A549 (cell line): ENCODE data around the gene TERB1. TPM values are rescaled to one million over a fixed set of nuclear protein-coding genes. Genes with fewer than 3 reads are reported as not detected.

Experiments used
- ATAC-seq, 2 experiments: fragments of 200-7000 bp in 1 of 2; fragments of >200 bp in 1 of 2; cut with Nextera tagmentation in 1 of 2; cut with Tn5 transposase in 1 of 2; 3 replicates each; pipeline versions ENCODE4 v1.8.0 to v1.9.1; 2018 to 2020; ENCODE audit warnings: mild to moderate bottlenecking in 1 of 2, moderate library complexity in 1 of 2
- CTCF ChIA-PET: fragments of 300-600 bp; sonication (Branson Sonifier 250); formaldehyde crosslinking; extraction: SDS; loops from one replicate; lab custom pipeline; 2021; ENCODE audit warnings: antibody characterized with exemption, inconsistent platforms; lab: Yijun Ruan, JAX
- POLR2A ChIA-PET: fragments of 350-600 bp; formaldehyde crosslinking; extraction: SDS; loops from one replicate; lab custom pipeline; 2021; ENCODE audit warnings: antibody characterized with exemption, inconsistent platforms; lab: Yijun Ruan, JAX
- DNase-seq, 2 experiments: peaks; one replicate each; pipeline versions ENCODE4 v3.0.0 to v3.0.0-alpha.2; 2011 to 2016; ENCODE audit warnings: low read depth in 1 of 2, low spot score in 1 of 2
- FAIRE-seq: peaks from 2 replicates; lab custom pipeline; 2011; peaks lifted over from hg19 to GRCh38; lab: Jason Lieb, UNC
- H3K27ac ChIP-seq, 2 experiments: fragments of >200 bp; sonication (Bioruptor Twin); formaldehyde crosslinking; 3 replicates each; pipeline ENCODE4 v1.5.1; 2016 to 2017
- H3K4me1 ChIP-seq: fragments of >200 bp; sonication (Bioruptor Twin); formaldehyde crosslinking; 3 replicates; pipeline ENCODE4 v1.6.1; 2016
- H3K4me2 ChIP-seq: fragments of >200 bp; sonication (Bioruptor Twin); formaldehyde crosslinking; 3 replicates; pipeline ENCODE4 v1.6.1; 2016
- H3K4me3 ChIP-seq: fragments of >200 bp; sonication (Bioruptor Twin); formaldehyde crosslinking; 3 replicates; pipeline ENCODE4 v1.5.1; 2016
- H3K9me3 ChIP-seq: fragments of >200 bp; sonication (Bioruptor Twin); formaldehyde crosslinking; 3 replicates; pipeline ENCODE4 v1.6.1; 2016
- CHD4 ChIP-seq: fragments of 200-600 bp; sonication (generic); IDR thresholded peaks from 2 replicates; pipeline ENCODE4 v1.6.1; 2016; ENCODE audit warnings: antibody characterized with exemption, mild to moderate bottlenecking, borderline replicate concordance
- ESRRA ChIP-seq: fragments of 150-350 bp; IDR thresholded peaks from 2 replicates; pipeline ENCODE4 v1.6.1; 2014; ENCODE audit warnings: mild to moderate bottlenecking, low read length, borderline replicate concordance
- FOSB ChIP-seq: fragments of 250-450 bp; sonication (Bioruptor Pico); IDR thresholded peaks from 2 replicates; pipeline ENCODE4 v1.5.0; 2020; ENCODE audit warnings: mild to moderate bottlenecking, moderate library complexity
- FOSL2 ChIP-seq, 2 experiments: fragments of 450-650 bp in 1 of 2; fragments of >200 bp in 1 of 2; sonication (Bioruptor Twin) in 1 of 2; formaldehyde crosslinking; IDR thresholded peaks; 2 replicates each; pipeline versions ENCODE4 v1.5.0 to v1.6.1; 2016 to 2020; ENCODE audit warnings: mild to moderate bottlenecking in 1 of 2, moderate library complexity in 1 of 2
- HDAC2 ChIP-seq: fragments of 200-600 bp; sonication (generic); IDR thresholded peaks from 2 replicates; pipeline ENCODE4 v1.6.1; 2016
- HEYL ChIP-seq: fragments of 250-450 bp; sonication (Bioruptor Pico); IDR thresholded peaks from 2 replicates; pipeline ENCODE4 v1.8.0; 2021; ENCODE audit warnings: mild to moderate bottlenecking, moderate library complexity
- HOXB5 ChIP-seq: fragments of 250-450 bp; sonication (Bioruptor Pico); IDR thresholded peaks from 2 replicates; pipeline ENCODE4 v1.5.0; 2020; ENCODE audit warnings: mild to moderate bottlenecking, moderate library complexity
- JUN ChIP-seq, 2 experiments: fragments of >200 bp; sonication (Bioruptor Twin); formaldehyde crosslinking; IDR thresholded peaks; 2 replicates in 1 of 2; 3 replicates in 1 of 2; pipeline ENCODE4 v1.6.1; 2016 to 2017
- JUNB ChIP-seq: fragments of >200 bp; sonication (Bioruptor Twin); formaldehyde crosslinking; IDR thresholded peaks from 2 replicates; pipeline ENCODE4 v1.6.1; 2016
- MAFK ChIP-seq: fragments of 450-650 bp; IDR thresholded peaks from 2 replicates; pipeline ENCODE4 v1.6.1; 2014; ENCODE audit not compliant: partially characterized antibody
- MAZ ChIP-seq: fragments of 150-350 bp; IDR thresholded peaks from 2 replicates; pipeline ENCODE4 v1.6.1; 2014; ENCODE audit warnings: antibody characterized with exemption, low read depth, low read length, borderline replicate concordance
- NFE2L2 ChIP-seq: fragments of 150-350 bp; conservative IDR thresholded peaks from 2 replicates; pipeline ENCODE4 v1.6.1; 2014; ENCODE audit warnings: low read length
- NR3C1 ChIP-seq: fragments of >200 bp; sonication (Bioruptor Twin); formaldehyde crosslinking; IDR thresholded peaks from 3 replicates; pipeline ENCODE4 v1.6.1; 2017
- PHF8 ChIP-seq: fragments of 200-600 bp; sonication (generic); IDR thresholded peaks from 2 replicates; pipeline ENCODE4 v1.6.1; 2016; ENCODE audit warnings: low read depth, mild to moderate bottlenecking, antibody characterized with exemption, moderate library complexity, borderline replicate concordance
- POLR2AphosphoS2 ChIP-seq: conservative IDR thresholded peaks from 2 replicates; pipeline ENCODE4 v1.6.1; 2012; ENCODE audit warnings: low read length, improper control_type of control experiment, inconsistent platforms
- RNF2 ChIP-seq: fragments of 200-600 bp; sonication (generic); IDR thresholded peaks from 2 replicates; pipeline ENCODE4 v1.6.1; 2016; ENCODE audit warnings: low read depth, mild to moderate bottlenecking, antibody characterized with exemption, moderate library complexity, borderline replicate concordance
- SREBF2 ChIP-seq: fragments of 450-650 bp; IDR thresholded peaks from 2 replicates; pipeline ENCODE4 v1.6.1; 2014; ENCODE audit warnings: mild to moderate bottlenecking, moderate library complexity
- TFCP2L1 ChIP-seq: fragments of 250-450 bp; sonication (Bioruptor Pico); IDR thresholded peaks from 2 replicates; pipeline ENCODE4 v1.5.0; 2021; ENCODE audit warnings: mild to moderate bottlenecking
- ZC3H11A ChIP-seq: fragments of 450-650 bp; IDR thresholded peaks from 2 replicates; pipeline ENCODE4 v1.6.1; 2014; ENCODE audit warnings: antibody characterized with exemption, mild to moderate bottlenecking
- WGBS: methylation state at CpG from one replicate; pipeline ENCODE4 v1.1.6; 2017; ENCODE audit errors: missing lambda C conversion rate; 5-methylcytosine and 5-hydroxymethylcytosine counted together
- polyA plus RNA-seq, 4 experiments: library from polyadenylated mRNA; depleted of rRNA in 3 of 4; stranded (reverse); fragments of >200 nt; fragmentation: RNase III in 1 of 4; extraction: RNeasy Plus Mini Kit Qiagen cat#74134 plus additional on column Dnase treatment in 1 of 4; gene quantifications; 2 replicates in 3 of 4; 3 replicates in 1 of 4; pipeline ENCODE4 v1.2.3, GENCODE V29; 2011 to 2017
- TF ChIP-seq, protein P1 (sequence below): fragments of 200-600 bp; sonication (generic); IDR thresholded peaks from 2 replicates; pipeline ENCODE4 v1.6.1; 2016; ENCODE audit warnings: antibody characterized with exemption, mild to moderate bottlenecking, moderate library complexity
- TF ChIP-seq, protein P2 (sequence below): fragments of >200 bp; sonication (Bioruptor Twin); formaldehyde crosslinking; IDR thresholded peaks from 3 replicates; pipeline ENCODE4 v1.6.1; 2016
- TF ChIP-seq, protein P3 (sequence below): fragments of 450-650 bp; IDR thresholded peaks from 2 replicates; pipeline ENCODE4 v1.6.1; 2014; ENCODE audit warnings: antibody characterized with exemption

TERB1 gene
- polyA plus RNA-seq, 2 of the 4 experiments (the other 2 are of a cell fraction), result 0.17 to 0.18 TPM

DNA sequence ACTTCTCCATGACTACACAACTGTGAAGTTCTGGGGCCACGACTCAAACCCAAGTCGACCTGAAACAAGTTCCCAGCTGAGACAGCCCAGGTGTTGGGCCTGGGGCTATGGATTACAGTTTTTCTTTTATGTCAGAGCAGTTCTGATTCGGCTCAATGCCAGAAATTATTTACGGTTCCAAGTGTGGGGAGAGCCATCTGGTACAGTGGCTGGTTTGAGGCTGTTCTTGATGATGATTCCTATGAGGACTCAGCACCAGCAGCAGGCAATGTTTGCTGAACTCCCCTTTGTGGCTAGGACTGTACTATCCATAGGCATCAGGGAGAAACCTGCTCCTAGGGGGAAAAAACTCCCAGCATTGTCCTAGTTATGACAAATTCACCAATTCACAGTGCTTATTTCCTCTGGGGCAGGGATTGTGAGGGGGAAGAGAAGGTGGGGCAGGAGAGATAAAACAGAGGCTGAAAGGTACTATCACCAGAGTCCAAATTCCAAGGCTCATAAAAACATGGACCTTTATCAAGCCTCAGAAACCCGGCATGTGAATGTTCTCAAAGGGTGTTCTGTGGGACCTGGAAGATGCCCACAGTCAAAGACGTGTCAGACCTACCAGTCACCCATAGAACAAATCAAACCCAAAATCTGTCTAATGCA lies 86.6 kb downstream of the TERB1 start:
- no peak for ATAC-seq

DNA sequence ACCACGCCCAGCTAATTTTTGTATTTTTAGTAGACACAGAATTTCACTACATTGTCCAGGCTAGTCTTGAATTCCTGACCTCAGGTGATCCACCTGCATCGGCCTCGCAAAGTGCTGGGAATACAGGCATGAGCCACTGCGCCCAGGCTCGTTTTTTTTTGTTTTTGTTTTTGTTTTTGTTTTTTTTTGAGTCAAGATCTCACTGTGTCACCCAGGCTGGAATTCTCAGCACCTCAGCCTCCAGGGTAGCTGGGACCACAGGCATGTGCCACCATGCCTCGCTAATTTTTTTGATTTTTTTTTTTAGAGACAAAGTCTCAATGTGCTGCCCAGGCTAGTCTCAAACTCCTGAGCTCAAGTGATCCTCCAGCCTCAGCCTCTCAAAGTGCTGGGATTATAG lies 87.3 kb downstream of the TERB1 start:
- TF ChIP-seq, protein P1, sequence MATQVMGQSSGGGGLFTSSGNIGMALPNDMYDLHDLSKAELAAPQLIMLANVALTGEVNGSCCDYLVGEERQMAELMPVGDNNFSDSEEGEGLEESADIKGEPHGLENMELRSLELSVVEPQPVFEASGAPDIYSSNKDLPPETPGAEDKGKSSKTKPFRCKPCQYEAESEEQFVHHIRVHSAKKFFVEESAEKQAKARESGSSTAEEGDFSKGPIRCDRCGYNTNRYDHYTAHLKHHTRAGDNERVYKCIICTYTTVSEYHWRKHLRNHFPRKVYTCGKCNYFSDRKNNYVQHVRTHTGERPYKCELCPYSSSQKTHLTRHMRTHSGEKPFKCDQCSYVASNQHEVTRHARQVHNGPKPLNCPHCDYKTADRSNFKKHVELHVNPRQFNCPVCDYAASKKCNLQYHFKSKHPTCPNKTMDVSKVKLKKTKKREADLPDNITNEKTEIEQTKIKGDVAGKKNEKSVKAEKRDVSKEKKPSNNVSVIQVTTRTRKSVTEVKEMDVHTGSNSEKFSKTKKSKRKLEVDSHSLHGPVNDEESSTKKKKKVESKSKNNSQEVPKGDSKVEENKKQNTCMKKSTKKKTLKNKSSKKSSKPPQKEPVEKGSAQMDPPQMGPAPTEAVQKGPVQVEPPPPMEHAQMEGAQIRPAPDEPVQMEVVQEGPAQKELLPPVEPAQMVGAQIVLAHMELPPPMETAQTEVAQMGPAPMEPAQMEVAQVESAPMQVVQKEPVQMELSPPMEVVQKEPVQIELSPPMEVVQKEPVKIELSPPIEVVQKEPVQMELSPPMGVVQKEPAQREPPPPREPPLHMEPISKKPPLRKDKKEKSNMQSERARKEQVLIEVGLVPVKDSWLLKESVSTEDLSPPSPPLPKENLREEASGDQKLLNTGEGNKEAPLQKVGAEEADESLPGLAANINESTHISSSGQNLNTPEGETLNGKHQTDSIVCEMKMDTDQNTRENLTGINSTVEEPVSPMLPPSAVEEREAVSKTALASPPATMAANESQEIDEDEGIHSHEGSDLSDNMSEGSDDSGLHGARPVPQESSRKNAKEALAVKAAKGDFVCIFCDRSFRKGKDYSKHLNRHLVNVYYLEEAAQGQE, result no peak
- TF ChIP-seq FOSB, result no peak
- TF ChIP-seq POLR2AphosphoS2, result no peak
- TF ChIP-seq JUN (IDR thresholded peaks at IDR 0.05), result no peak
- no peak for TF ChIP-seq NFE2L2
- no peak for TF ChIP-seq MAZ
- no peak for TF ChIP-seq JUNB
- no peak for TF ChIP-seq RNF2
- TF ChIP-seq ESRRA, result no peak
- TF ChIP-seq SREBF2, result no peak
- TF ChIP-seq HOXB5, result no peak
- TF ChIP-seq ZC3H11A, result no peak
- no peak for TF ChIP-seq HDAC2
- TF ChIP-seq HEYL (CRISPR knock-in tag), result no peak
- TF ChIP-seq, protein P2, sequence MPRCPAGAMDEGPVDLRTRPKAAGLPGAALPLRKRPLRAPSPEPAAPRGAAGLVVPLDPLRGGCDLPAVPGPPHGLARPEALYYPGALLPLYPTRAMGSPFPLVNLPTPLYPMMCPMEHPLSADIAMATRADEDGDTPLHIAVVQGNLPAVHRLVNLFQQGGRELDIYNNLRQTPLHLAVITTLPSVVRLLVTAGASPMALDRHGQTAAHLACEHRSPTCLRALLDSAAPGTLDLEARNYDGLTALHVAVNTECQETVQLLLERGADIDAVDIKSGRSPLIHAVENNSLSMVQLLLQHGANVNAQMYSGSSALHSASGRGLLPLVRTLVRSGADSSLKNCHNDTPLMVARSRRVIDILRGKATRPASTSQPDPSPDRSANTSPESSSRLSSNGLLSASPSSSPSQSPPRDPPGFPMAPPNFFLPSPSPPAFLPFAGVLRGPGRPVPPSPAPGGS, result no peak
- 83% methylated on average over 6 of the region's 6 CpGs for WGBS
- ChIA-PET CTCF (interaction anchor here (0.8 to 2.4 kb wide), 8 partner anchors 9 to 154 kb away, joined by 3 to 12 read pairs (median 4); partner anchors contain the start of gene DYNC1LI2), POLR2A (no interaction called here)
- no peak overlapping the region for H3K27ac ChIP-seq
- H3K4me3 ChIP-seq, result no peak overlapping the region
- no peaks in the 10 kb centered on the region for H3K4me1 ChIP-seq
- DNase-seq, result no peak
- no peak for ATAC-seq
- H3K9me3 ChIP-seq, result peaks cover 18% of the 10 kb centered on the region; the same call in 2 of the 3 replicates
- FAIRE-seq, result no peak
- H3K4me2 ChIP-seq, result no peak overlapping the region

More for the DNA sequence above, 86.6 kb downstream of the TERB1 start:
- ChIA-PET POLR2A (no interaction called here), CTCF (interaction anchor here (1.1 to 2.4 kb wide), 4 partner anchors 13 to 153 kb away, joined by 3 to 12 read pairs (median 5); partner anchors contain the start of gene DYNC1LI2)
- H3K4me1 ChIP-seq, result no peaks in the 10 kb centered on the region
- no peak for FAIRE-seq
- no peak overlapping the region for H3K4me2 ChIP-seq
- H3K9me3 ChIP-seq, result peaks cover 18% of the 10 kb centered on the region; the same call in 2 of the 3 replicates
- H3K4me3 ChIP-seq, result no peak overlapping the region
- DNase-seq, result no peak
- H3K27ac ChIP-seq, result no peak overlapping the region
- WGBS, result 88% methylated on average over 6 of the region's 6 CpGs
- TF ChIP-seq PHF8, result no peak
- TF ChIP-seq, protein P3, sequence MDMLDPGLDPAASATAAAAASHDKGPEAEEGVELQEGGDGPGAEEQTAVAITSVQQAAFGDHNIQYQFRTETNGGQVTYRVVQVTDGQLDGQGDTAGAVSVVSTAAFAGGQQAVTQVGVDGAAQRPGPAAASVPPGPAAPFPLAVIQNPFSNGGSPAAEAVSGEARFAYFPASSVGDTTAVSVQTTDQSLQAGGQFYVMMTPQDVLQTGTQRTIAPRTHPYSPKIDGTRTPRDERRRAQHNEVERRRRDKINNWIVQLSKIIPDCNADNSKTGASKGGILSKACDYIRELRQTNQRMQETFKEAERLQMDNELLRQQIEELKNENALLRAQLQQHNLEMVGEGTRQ, result no peak

DNA sequence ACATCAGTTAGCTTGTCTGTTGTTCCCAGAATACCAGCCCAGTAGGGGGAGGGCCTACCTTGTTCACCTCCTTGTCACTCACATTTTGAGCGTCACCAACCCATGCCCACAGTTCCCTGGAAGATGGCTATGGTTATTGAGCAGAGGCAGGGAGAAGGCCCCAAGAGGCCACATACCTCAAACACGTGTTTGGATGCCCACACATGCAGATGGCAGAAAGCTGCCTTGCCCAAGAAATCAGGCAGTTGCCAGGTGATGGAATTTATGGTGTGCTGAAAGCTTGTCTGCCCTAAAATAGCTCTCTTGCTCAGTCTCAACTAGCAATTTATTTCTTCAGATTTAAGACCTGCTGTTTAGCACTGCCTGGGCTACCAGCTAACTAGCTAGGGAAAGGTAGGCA lies 88.3 kb downstream of the TERB1 start:
- no peak for TF ChIP-seq MAFK
- TF ChIP-seq TFCP2L1 (CRISPR knock-in tag), result no peak
- TF ChIP-seq NR3C1, result no peak
- TF ChIP-seq, protein P3, result no peak
- no peak for TF ChIP-seq CHD4
- no peak for TF ChIP-seq FOSL2 (IDR thresholded peaks at IDR 0.05)
- TF ChIP-seq FOSL2 (CRISPR knock-in tag; IDR thresholded peaks at IDR 0.05), result no peak
- 60% methylated on average over 2 of the region's 2 CpGs for WGBS
- no peak for DNase-seq
- no peak overlapping the region for H3K27ac ChIP-seq
- no peaks in the 10 kb centered on the region for H3K4me1 ChIP-seq
- H3K9me3 ChIP-seq, result peaks cover 18% of the 10 kb centered on the region; the same call in 2 of the 3 replicates
- FAIRE-seq, result no peak
- ChIA-PET POLR2A (no interaction called here), CTCF (interaction anchor here (0.6 to 2.4 kb wide), 11 partner anchors 8 to 309 kb away, joined by 3 to 12 read pairs (median 3); partner anchors contain the start of gene DYNC1LI2)
- peak in 1 of 2 experiments; percentile 25; a peak in 3 of 6 replicates for ATAC-seq
- no peak overlapping the region for H3K4me2 ChIP-seq
- no peak overlapping the region for H3K4me3 ChIP-seq
